Measurements from ENCODE around the gene GOLGA1.

DNA sequence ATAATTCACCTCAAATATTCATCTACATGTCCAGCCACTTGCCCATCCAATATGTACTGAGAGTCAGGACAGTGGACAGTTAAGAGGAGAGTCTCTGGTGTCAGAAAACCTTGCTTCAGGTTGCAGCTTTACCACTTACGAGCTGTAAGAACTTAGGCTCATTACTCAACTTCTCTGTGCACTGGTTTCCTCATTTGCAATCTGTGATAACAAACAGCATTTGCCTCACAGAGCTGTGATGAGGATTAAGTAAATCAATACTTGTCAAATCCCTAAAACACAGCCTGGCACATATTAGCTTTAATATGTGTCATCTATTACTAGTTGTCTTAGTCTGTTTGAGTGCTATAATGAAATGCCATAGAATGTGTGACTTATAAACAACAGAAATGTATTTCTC lies 8.6 kb downstream of the GOLGA1 start:
- TF ChIP-seq, protein P1, sequence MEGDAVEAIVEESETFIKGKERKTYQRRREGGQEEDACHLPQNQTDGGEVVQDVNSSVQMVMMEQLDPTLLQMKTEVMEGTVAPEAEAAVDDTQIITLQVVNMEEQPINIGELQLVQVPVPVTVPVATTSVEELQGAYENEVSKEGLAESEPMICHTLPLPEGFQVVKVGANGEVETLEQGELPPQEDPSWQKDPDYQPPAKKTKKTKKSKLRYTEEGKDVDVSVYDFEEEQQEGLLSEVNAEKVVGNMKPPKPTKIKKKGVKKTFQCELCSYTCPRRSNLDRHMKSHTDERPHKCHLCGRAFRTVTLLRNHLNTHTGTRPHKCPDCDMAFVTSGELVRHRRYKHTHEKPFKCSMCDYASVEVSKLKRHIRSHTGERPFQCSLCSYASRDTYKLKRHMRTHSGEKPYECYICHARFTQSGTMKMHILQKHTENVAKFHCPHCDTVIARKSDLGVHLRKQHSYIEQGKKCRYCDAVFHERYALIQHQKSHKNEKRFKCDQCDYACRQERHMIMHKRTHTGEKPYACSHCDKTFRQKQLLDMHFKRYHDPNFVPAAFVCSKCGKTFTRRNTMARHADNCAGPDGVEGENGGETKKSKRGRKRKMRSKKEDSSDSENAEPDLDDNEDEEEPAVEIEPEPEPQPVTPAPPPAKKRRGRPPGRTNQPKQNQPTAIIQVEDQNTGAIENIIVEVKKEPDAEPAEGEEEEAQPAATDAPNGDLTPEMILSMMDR (conservative IDR thresholded peaks at IDR 0.05; ENCODE audit: low read length) = no peak
- TF ChIP-seq EZH2phosphoT487 (IDR thresholded peaks at IDR 0.05; ENCODE audit: borderline replicate concordance, low read depth, low read length) = no peak
